ENCODE data around the gene CHMP1A.

Gene CHMP1A

GRCh38 chr16:89623511-89624261 is 33.8 kb downstream of the CHMP1A start:
- DNase-seq (ENCODE audit: low read depth) = no peak

GRCh38 chr16:89621698-89622409 is 35.7 kb downstream of the CHMP1A start:
- DNase-seq (ENCODE audit: low read depth) = no peak

GRCh38 chr16:89621136-89621697 is 36.3 kb downstream of the CHMP1A start:
- DNase-seq (ENCODE audit: low read depth) = no peak

- no peak for DNase-seq (ENCODE audit: low read depth)
Measured at GRCh38 chr16:89620406-89620841, 37.1 kb downstream of the CHMP1A start.

- DNase-seq (ENCODE audit: low read depth) = no peak
Measured at GRCh38 chr16:89619840-89620239, 37.7 kb downstream of the CHMP1A start.

GRCh38 chr16:89618109-89618998 is 39.2 kb downstream of the CHMP1A start:
- DNase-seq (ENCODE audit: low read depth) = no peak

GRCh38 chr16:89617036-89617435 is 40.5 kb downstream of the CHMP1A start:
- no peak for DNase-seq (ENCODE audit: low read depth)

- no peak for DNase-seq (ENCODE audit: low read depth)
Measured at GRCh38 chr16:89616623-89617022, 40.9 kb downstream of the CHMP1A start.

GRCh38 chr16:89615596-89616090 is 41.9 kb downstream of the CHMP1A start:
- DNase-seq (ENCODE audit: low read depth) = no peak

GRCh38 chr16:89615176-89615575 is 42.3 kb downstream of the CHMP1A start:
- no peak for DNase-seq (ENCODE audit: low read depth)

- DNase-seq (ENCODE audit: low read depth) = no peak
Measured at GRCh38 chr16:89613954-89614459, 43.5 kb downstream of the CHMP1A start.

- DNase-seq (ENCODE audit: low read depth) = no peak
Measured at GRCh38 chr16:89613231-89613953, 44.1 kb downstream of the CHMP1A start, which contains the start of gene DPEP1. Gene DPEP1 (plus strand): TSS chr16:89613642. CDS start chr16:89630411, 16,769 bp downstream.

GRCh38 chr16:89612415-89613166 is 44.9 kb downstream of the CHMP1A start:
- DNase-seq (ENCODE audit: low read depth) = no peak

GRCh38 chr16:89610108-89610453 is 47.4 kb downstream of the CHMP1A start:
- no peak for DNase-seq (ENCODE audit: low read depth)

GRCh38 chr16:89607937-89608740 is 49.4 kb downstream of the CHMP1A start:
- no peak for DNase-seq (ENCODE audit: low read depth)

GRCh38 chr16:89607453-89607852 is 50.1 kb downstream of the CHMP1A start:
- no peak for DNase-seq (ENCODE audit: low read depth)

GRCh38 chr16:89606006-89606405 is 51.5 kb downstream of the CHMP1A start:
- DNase-seq (ENCODE audit: low read depth) = no peak

GRCh38 chr16:89605186-89605970 is 52.1 kb downstream of the CHMP1A start:
- DNase-seq (ENCODE audit: low read depth) = no peak

GRCh38 chr16:89604764-89605163 is 52.7 kb downstream of the CHMP1A start:
- no peak for DNase-seq (ENCODE audit: low read depth)
